Activated effector memory CD4-positive, alpha-beta T cell treated with anti-CD3 and anti-CD28 coated beads, Interleukin-2, amount 50 U/mL, for 16 hours (primary cell): ENCODE results near the gene CAMSAP3.

Experiments used
- DNase-seq: peaks from one replicate; pipeline ENCODE4 v3.0.0-alpha.2; 2020

CAMSAP3 gene

DNA sequence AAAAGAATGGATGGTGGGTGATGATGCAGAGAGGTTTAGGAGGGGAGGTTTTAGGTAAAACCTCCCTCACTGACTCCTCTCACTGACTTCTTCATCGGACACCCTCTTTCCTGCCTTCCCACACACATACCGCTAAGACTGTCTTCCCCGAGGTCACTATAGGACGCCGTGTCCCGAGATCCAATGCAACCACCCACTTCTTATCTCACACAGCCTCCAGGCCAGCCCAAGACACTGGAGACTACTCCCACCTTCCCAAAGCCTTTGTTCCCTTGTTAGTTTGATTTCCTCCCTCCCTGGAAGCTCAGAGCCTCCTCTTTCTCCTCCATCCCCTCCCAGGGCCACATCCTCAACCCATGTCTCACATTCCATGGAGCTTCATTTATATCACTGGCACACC is 16.5 kb upstream of the CAMSAP3 start:
- DNase-seq: no peak

DNA sequence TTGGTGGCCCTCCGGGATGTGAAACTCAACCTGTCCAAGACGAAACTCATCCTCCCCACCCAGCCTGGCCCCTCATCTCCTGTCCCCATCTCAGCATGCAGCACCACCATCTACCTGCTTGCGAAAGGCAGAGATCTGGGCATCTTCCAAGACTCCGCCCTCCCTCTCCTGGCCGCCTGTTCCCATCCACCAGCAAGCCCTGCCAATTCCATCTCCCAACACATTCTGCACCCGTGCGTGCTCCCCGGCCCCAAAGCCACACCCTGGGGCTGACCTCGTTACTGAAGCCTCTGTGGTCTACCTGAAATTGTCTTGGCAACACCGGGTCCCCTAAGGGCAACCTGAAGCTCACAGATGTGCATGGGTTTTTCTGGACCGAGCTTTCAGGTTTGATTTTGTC is 13.2 kb upstream of the CAMSAP3 start:
- no peak for DNase-seq

DNA sequence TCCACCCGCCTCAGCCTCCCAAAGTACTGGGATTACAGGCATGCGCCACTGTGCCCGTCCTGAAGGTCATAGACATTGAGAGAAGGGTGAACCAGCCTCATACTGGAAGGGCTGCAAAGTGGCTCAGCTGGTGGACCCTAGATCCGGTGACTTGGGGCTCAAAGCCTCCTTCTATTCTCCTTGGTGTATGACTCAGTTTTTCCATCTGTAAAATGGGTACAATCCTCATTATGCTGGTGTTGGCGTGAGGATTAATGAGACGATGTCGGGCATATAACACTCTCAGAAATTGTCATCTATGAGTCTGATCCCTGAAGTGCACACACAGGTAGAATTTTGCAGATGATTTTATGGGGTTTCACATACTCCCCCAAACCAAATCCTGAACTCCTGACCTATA is 5.8 kb upstream of the CAMSAP3 start:
- DNase-seq: no peak

GRCh38 chr19:7590256-7590655 is 5.4 kb upstream of the CAMSAP3 start:
- no peak for DNase-seq

DNA sequence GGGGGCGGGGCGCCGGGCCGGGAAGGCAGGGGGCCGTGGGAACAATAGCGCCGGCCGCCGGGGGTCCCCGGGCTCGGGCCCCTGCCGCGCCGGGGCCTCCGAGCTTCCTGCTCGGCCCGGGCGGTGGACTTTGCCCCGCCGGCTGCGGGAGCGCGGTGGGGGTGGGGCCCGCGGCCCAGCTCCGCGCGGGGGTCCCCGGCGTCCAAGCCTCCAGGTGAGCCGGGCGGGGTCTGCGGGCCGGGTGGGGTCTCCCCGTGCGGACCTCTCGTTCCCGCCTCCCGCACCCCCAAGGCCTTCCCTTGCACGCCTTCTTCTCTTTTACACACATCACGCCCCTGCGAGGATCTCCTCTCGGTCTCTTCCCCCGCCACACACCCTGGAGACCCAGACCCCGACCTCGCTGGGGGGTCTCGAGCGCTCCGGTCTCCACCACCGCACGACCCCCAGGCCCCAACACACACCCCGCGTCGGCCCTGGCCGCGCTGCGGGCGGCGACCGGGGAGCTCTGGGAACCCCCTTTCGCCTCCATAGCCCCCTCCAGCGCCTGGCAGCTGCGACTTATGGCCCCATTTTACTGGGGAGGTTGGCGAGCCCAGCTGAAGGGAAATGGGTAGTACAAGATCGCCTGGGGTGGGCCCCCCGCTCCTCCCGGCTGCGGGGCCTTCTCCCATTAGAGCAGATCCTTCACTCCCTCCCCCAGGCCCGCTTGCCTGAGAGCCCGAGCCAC is 711 bp downstream of the CAMSAP3 start:
- DNase-seq: no peak

DNA sequence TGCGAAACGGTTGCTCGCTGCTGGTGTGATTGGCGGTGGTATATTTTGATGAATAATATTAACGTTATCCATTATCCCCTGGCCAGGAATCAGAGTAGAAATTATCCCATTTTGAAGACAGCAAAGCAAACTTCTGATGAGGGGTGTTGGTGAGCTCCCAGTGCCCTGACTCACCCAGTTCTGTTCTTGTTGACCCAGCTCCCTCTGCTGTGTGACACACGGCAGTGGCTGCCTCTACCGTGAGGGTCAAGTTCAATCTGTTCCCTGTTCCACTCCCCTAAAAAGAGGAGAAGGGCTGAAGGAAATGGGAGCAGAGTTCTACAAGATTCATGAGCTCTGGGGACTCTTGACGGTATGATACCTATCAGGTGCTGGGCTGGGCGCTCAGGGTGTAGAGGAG is 2.0 kb downstream of the CAMSAP3 start:
- no peak for DNase-seq

- DNase-seq: no peak
Measured at GRCh38 chr19:7598180-7598579, 2.5 kb downstream of the CAMSAP3 start.

- no peak for DNase-seq
Measured at GRCh38 chr19:7600721-7601120, 5.1 kb downstream of the CAMSAP3 start.

DNA sequence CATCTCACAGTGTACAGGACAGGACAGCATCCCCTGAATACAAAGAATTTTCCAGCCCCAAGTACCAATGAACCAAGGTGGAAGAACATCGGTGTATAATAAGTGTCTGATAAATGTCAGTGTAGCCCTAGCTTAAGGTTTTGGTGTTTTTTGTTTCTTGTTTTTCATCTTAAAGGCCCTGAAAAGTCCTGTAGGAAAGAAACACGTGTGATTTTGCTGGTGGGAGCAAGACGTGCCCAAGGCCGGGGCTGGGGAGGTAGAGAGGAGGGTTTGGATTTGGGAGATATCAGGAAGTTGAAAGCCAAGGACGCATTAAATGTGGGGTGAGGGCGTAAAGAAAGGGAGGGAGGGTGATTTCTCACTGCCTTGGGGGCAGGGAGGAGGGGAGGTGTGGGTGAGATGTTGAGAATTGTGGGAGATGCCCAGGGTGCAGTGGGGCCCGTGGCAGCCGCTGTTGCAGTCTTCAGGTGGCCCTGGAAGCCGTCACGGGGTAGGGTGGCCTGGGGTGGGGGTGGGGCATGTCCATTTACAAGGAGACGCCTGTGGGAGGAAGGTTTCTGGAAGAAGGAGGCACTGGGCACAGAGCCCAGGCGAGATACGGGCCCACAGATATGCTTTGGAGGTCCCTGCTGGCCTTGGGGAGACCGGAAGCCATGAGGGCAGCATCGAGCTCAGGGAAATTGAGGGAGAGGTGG is 6.7 kb downstream of the CAMSAP3 start:
- no peak for DNase-seq

DNA sequence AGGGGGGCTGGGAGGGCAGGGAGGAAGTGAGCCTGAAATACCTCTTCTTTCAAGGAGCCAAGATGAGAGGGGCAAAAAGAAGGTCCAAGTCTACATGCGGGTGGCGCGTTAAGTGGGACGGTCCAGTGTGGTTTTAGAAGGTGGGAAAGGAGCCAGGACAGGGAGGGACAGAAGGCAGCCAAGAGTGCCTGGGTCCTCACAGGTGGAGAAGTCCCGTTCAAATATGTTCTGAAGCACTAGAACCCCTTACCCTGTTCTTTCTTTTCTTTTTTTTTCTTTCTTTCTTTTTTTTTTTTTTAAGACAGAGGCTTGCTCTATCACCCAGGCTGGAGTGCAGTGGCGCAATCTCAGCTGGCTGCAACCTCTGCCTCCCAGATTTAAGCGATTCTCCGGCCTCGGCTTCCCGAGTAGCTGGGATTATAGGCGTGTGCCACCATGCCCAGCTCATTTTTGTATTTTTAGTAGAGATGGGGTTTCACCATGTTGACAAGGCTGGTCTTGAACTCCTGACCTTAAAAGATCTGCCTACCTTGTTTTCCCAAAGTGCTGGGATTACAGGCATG is 7.4 kb downstream of the CAMSAP3 start:
- DNase-seq: no peak

DNA sequence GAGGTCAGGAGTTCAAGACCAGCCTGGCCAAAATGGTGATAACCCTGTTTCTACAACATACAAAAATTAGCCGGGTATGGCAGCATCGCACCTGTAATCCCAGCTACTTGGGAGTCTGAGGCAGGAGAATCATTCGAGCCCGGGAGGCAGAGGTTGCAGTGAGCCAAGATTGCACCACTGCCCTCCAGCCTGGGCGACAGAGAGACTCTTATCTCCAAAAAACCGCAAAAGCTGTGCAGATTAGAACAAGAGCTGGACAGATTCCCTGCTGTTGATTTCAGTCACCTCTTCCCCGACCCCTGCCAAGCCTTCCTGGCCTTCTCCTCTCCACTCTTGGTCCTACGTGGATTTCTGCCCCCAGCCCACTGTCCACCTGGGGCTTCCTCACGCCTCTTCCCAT is 8.3 kb downstream of the CAMSAP3 start:
- no peak for DNase-seq

GRCh38 chr19:7605490-7606222 is 10.0 kb downstream of the CAMSAP3 start:
- DNase-seq: no peak

- no peak for DNase-seq
Measured at GRCh38 chr19:7606289-7606688, 10.6 kb downstream of the CAMSAP3 start.

DNA sequence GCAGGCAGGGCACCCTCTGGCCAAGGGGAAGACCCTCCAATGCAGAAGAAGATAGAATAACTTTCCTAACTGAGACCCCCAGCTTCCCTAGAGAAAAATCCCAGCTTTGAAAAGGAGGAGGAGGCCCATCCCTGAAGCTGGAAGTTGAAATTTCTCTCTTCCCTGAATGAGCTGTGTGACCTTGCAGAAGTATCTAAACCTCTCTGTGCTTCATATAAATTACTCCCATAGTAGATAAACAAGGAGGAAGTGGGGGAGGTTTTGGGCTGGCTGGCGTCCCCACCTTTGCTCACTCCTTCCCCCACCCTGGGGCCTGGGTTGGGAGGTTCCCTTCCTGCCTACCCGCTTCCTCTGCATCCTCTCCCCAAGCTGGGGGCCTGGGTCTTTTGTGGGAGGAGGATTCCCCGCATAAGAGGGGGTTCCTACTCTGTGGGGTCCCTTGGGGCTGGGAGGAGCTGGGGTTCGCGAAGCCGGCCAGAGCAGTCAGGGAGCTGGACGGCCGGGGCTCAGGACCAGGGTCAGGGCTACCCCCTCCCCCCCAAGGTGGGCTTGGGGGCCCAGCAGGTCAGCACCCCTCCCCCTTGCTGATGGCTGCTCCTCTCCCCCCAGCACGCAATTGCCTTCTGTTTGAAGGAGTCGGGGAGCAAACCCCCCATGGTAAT is 11.7 kb downstream of the CAMSAP3 start:
- DNase-seq: no peak

GRCh38 chr19:7607874-7608560 is 12.4 kb downstream of the CAMSAP3 start:
- no peak for DNase-seq

- no peak for DNase-seq
Measured at GRCh38 chr19:7610491-7611240, 15.0 kb downstream of the CAMSAP3 start.

- DNase-seq: no peak
Measured at GRCh38 chr19:7611541-7612279, 16.0 kb downstream of the CAMSAP3 start.

DNA sequence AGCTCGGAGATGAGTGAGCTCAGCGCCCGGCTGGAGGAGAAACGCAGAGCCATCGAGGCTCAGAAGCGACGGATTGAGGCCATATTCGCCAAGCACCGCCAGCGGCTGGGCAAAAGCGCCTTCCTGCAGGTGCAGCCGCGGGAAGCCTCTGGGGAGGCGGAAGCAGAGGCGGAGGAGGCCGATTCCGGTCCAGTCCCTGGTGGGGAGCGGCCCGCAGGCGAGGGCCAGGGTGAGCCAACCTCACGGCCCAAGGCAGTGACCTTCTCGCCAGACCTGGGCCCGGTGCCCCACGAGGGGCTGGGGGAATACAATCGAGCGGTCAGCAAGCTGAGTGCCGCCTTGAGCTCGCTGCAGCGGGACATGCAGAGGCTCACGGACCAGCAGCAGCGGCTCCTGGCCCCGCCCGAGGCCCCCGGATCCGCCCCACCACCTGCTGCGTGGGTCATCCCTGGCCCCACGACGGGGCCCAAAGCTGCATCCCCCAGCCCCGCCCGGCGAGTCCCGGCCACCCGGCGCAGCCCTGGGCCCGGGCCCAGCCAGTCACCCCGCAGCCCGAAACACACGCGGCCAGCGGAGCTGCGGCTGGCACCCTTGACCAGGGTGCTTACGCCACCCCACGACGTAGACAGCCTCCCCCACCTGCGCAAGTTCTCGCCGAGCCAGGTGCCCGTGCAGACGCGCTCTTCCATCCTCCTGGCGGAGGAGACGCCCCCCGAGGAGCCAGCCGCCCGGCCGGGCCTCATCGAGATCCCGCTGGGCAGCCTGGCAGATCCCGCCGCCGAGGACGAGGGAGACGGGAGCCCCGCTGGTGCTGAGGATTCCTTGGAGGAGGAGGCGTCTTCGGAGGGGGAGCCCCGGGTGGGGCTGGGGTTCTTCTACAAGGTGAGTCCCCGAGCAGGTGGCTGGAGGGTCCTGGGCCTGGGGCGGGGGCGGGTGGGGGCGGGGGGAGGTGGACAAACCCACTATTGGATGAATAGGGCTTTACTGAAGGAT is 16.9 kb downstream of the CAMSAP3 start:
- no peak for DNase-seq

DNA sequence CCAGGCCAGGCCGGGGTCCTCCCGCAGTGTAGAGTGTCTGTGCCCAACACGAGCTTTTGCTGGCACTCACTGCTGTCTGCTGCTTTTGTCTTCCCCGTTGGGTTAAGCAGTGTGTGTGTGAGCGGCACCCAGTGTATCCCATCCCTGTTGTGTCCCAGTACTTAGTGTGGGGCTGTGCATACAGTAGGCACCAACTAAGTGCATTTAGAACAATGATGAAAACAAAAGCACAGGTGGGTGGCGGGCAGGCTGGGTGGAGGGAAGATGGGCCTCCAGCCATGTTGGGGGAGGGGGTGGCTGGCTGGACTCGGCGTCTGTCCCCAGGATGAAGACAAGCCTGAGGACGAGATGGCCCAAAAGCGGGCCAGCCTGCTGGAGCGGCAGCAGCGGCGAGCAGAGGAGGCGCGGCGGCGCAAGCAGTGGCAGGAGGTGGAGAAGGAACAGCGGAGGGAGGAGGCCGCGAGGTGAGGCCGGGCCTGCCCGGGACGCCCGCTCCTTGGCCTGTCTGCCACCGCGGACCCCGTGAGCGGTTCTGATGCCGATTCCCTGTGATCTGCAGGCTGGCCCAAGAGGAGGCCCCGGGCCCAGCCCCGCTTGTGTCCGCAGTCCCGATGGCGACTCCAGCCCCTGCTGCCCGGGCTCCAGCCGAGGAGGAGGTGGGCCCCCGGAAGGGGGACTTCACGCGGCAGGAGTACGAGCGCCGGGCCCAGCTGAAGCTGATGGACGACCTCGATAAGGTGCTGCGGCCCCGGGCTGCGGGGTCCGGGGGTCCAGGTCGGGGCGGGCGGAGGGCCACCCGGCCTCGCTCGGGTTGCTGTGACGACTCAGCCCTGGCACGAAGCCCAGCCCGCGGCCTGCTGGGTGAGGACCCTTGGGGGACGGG is 19.4 kb downstream of the CAMSAP3 start:
- no peak for DNase-seq
